ENCODE results near the gene XPO6.

Gene XPO6

GRCh38 chr16:28210979-28211588, 681 bp downstream of the XPO6 start:
- Histone ChIP-seq H3K9me3 (ENCODE audit: control insufficient read depth, low read length) (no peaks in the 10 kb centered on the region), H3K27me3 (ENCODE audit: control insufficient read depth, insufficient read depth, low read length) (no peaks in the 10 kb centered on the region), H3K27ac (peak overlapping the region; percentile 37), H3K9ac (peak overlapping the region; percentile 47), H3K4me1 (peaks cover 3% of the 10 kb centered on the region), H3K4me3 (ENCODE audit: low read depth, low read length) (peak overlapping the region; percentile 63), H3K79me2 (peaks cover 13% of the 10 kb centered on the region), H2AFZ (peak overlapping the region; percentile 66), H3K36me3 (ENCODE audit: control insufficient read depth, insufficient read depth, low read length) (no peaks in the 10 kb centered on the region), H3K4me2 (ENCODE audit: low read length) (peak overlapping the region; percentile 92)
- no peak for TF ChIP-seq CTCF (IDR thresholded peaks at IDR 0.05)

DNA sequence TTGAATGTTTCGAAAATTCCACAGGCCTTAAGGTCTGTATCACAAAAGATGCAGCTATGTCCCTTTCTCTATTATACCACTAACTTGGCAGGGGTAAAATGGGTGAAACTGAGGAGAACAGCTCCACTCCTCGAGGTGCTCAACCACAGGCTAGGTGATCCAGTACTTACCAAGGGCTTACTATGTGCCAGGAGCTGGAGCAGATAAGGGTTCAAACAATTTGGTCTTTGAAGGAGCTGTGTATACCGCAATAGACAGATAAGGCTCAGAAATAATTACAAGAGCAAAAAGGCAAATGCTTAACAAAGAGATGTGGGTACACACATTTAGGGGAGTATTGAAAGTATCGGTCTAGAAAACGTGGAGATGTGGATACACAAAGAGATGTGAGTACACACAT, 1.5 kb downstream of the XPO6 start:
- H3K9ac ChIP-seq = no peak overlapping the region
- H3K9me3 ChIP-seq (ENCODE audit: control insufficient read depth, low read length) = no peaks in the 10 kb centered on the region
- peaks cover 17% of the 10 kb centered on the region for H3K79me2 ChIP-seq
- H2AFZ ChIP-seq = no peak overlapping the region
- H3K27ac ChIP-seq = peak overlapping the region; percentile 37
- no peaks in the 10 kb centered on the region for H3K27me3 ChIP-seq (ENCODE audit: control insufficient read depth, insufficient read depth, low read length)
- peak overlapping the region; percentile 92 for H3K4me2 ChIP-seq (ENCODE audit: low read length)
- peaks cover 3% of the 10 kb centered on the region for H3K4me1 ChIP-seq
- no peaks in the 10 kb centered on the region for H3K36me3 ChIP-seq (ENCODE audit: control insufficient read depth, insufficient read depth, low read length)
- no peak for TF ChIP-seq CTCF (IDR thresholded peaks at IDR 0.05)
- no peak overlapping the region for H3K4me3 ChIP-seq (ENCODE audit: low read depth, low read length)

DNA sequence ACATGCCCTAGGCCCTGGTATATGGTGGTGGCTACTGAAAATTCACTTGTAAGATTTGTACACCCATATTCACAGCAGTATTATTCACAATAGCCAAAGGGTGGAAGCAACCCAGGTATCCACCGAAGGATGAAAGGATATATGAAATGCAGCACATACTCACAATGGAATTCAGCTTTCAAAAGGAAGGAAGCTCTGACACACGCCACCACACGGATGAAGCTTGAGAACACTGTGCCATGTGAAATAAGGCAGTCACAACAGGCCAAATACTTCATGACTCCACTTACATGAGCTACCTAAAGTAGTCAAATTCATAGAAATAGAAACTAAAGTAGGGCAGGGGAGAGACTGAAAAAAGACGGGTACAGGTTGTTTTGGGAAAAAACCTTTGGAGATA, 2.9 kb downstream of the XPO6 start:
- TF ChIP-seq CTCF (IDR thresholded peaks at IDR 0.05) = no peak
- peaks cover 3% of the 10 kb centered on the region for H3K4me1 ChIP-seq

DNA sequence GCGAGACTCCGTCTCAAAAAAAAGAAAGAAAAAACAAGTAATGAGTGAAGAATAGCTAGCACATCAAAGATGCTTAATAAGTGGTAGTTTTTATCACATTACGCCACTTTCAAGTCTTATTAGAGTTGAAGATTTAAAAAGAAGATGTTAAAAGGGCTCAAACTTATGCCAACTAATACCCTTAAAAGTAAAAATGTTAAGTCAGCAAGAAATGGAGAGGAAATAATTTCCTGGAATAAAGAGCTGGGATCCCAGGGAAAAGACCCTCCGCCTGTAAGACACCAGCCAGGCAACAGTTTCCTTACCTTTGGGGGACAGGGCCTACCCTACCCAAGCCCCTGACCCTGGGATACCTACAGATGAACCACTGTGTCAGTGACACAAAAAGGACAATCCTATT, 3.6 kb downstream of the XPO6 start:
- no peak overlapping the region for H3K27ac ChIP-seq
- no peaks in the 10 kb centered on the region for H3K9me3 ChIP-seq (ENCODE audit: control insufficient read depth, low read length)
- H2AFZ ChIP-seq = no peak overlapping the region
- peaks cover 3% of the 10 kb centered on the region for H3K4me1 ChIP-seq
- H3K79me2 ChIP-seq = peaks cover 29% of the 10 kb centered on the region
- no peaks in the 10 kb centered on the region for H3K27me3 ChIP-seq (ENCODE audit: control insufficient read depth, insufficient read depth, low read length)
- no peak overlapping the region for H3K4me3 ChIP-seq (ENCODE audit: low read depth, low read length)
- H3K9ac ChIP-seq = no peak overlapping the region
- no peak for TF ChIP-seq CTCF (IDR thresholded peaks at IDR 0.05)
- H3K36me3 ChIP-seq (ENCODE audit: control insufficient read depth, insufficient read depth, low read length) = no peaks in the 10 kb centered on the region
- no peak overlapping the region for H3K4me2 ChIP-seq (ENCODE audit: low read length)

More for the DNA sequence above, 2.9 kb downstream of the XPO6 start:
- peaks cover 24% of the 10 kb centered on the region for H3K79me2 ChIP-seq
- no peaks in the 10 kb centered on the region for H3K9me3 ChIP-seq (ENCODE audit: control insufficient read depth, low read length)
- no peak overlapping the region for H3K4me3 ChIP-seq (ENCODE audit: low read depth, low read length)
- no peak overlapping the region for H2AFZ ChIP-seq
- H3K27me3 ChIP-seq (ENCODE audit: control insufficient read depth, insufficient read depth, low read length) = no peaks in the 10 kb centered on the region
- no peaks in the 10 kb centered on the region for H3K36me3 ChIP-seq (ENCODE audit: control insufficient read depth, insufficient read depth, low read length)
- no peak overlapping the region for H3K4me2 ChIP-seq (ENCODE audit: low read length)
- no peak overlapping the region for H3K27ac ChIP-seq
- no peak overlapping the region for H3K9ac ChIP-seq

GRCh38 chr16:28207399-28207798, 4.4 kb downstream of the XPO6 start:
- H3K9me3 ChIP-seq (ENCODE audit: control insufficient read depth, low read length) = no peaks in the 10 kb centered on the region
- no peak overlapping the region for H2AFZ ChIP-seq
- no peak for TF ChIP-seq CTCF (IDR thresholded peaks at IDR 0.05)
- no peak overlapping the region for H3K9ac ChIP-seq
- no peak overlapping the region for H3K4me3 ChIP-seq (ENCODE audit: low read depth, low read length)
- H3K4me1 ChIP-seq = peaks cover 3% of the 10 kb centered on the region
- no peaks in the 10 kb centered on the region for H3K36me3 ChIP-seq (ENCODE audit: control insufficient read depth, insufficient read depth, low read length)
- H3K79me2 ChIP-seq = peaks cover 33% of the 10 kb centered on the region
- no peaks in the 10 kb centered on the region for H3K27me3 ChIP-seq (ENCODE audit: control insufficient read depth, insufficient read depth, low read length)
- H3K27ac ChIP-seq = no peak overlapping the region
- H3K4me2 ChIP-seq (ENCODE audit: low read length) = no peak overlapping the region
